DND-41 (cell line): ENCODE results near the gene CHN1.

Source experiments
- ATAC-seq: fragments of 200-7000 bp; cut with Tn5 transposase; 3 replicates; pipeline ENCODE4 v1.9.1; 2021; ENCODE audit warnings: low read depth; ENCODE audit not compliant: insufficient read depth
- DNase-seq: peaks from one replicate; pipeline ENCODE4 v3.0.0-alpha.2; 2020
- H2AFZ ChIP-seq: 2 replicates; pipeline ENCODE4 v1.6.0; 2012; ENCODE audit warnings: low read depth, low read length
- H3K27ac ChIP-seq: 2 replicates; pipeline ENCODE4 v1.5.1; 2012; ENCODE audit warnings: low read length, inconsistent platforms
- H3K27me3 ChIP-seq: fragments of 200-600 bp; sonication (generic); 2 replicates; pipeline ENCODE4 v1.6.0; 2012; ENCODE audit warnings: low read length, mild to moderate bottlenecking, inconsistent platforms; ENCODE audit not compliant: insufficient read depth, poor library complexity
- H3K36me3 ChIP-seq: 2 replicates; pipeline ENCODE4 v1.5.1; 2012; ENCODE audit warnings: low read length, inconsistent platforms; ENCODE audit not compliant: insufficient read depth
- H3K4me1 ChIP-seq: 2 replicates; pipeline ENCODE4 v1.5.1; 2012; ENCODE audit warnings: mild to moderate bottlenecking, low read length; ENCODE audit not compliant: insufficient read depth
- H3K4me2 ChIP-seq: 2 replicates; pipeline ENCODE4 v1.6.0; 2012; ENCODE audit warnings: mild to moderate bottlenecking, moderate library complexity, low read length, inconsistent platforms; ENCODE audit not compliant: insufficient read depth
- H3K4me3 ChIP-seq, 2 experiments: fragments of 200-600 bp in 1 of 2; shearing (Covaris generic) in 1 of 2; 2 replicates each; pipeline ENCODE4 v1.5.1; 2012 to 2016; ENCODE audit warnings: inconsistent platforms in 2 of 2, low read length in 2 of 2, mild to moderate bottlenecking in 2 of 2, low read depth in 1 of 2, moderate library complexity in 1 of 2
- H3K79me2 ChIP-seq: 2 replicates; pipeline ENCODE4 v1.6.0; 2012; ENCODE audit warnings: low read length, inconsistent platforms; ENCODE audit not compliant: insufficient read depth
- H3K9ac ChIP-seq: 2 replicates; pipeline ENCODE4 v1.6.0; 2012; ENCODE audit warnings: low read depth, mild to moderate bottlenecking, inconsistent platforms, low read length, moderate library complexity
- H3K9me3 ChIP-seq: 2 replicates; pipeline ENCODE4 v1.5.1; 2012; ENCODE audit warnings: low read length, moderate library complexity, mild to moderate bottlenecking, inconsistent platforms; ENCODE audit not compliant: insufficient read depth, severe bottlenecking
- H4K20me1 ChIP-seq: 2 replicates; pipeline ENCODE4 v1.6.0; 2012; ENCODE audit warnings: low read length; ENCODE audit not compliant: insufficient read depth
- CTCF ChIP-seq: IDR thresholded peaks from 2 replicates; pipeline ENCODE4 v1.5.1; 2012; ENCODE audit warnings: borderline replicate concordance, low read length, moderate library complexity, mild to moderate bottlenecking; ENCODE audit not compliant: poor library complexity, severe bottlenecking; ENCODE audit errors: extremely low read depth
- EZH2 ChIP-seq: IDR thresholded peaks from 3 replicates; pipeline ENCODE4 v1.6.1; 2012; ENCODE audit warnings: borderline replicate concordance, low read depth, mild to moderate bottlenecking, moderate library complexity, low read length, inconsistent platforms; ENCODE audit not compliant: severe bottlenecking

Gene CHN1

DNA sequence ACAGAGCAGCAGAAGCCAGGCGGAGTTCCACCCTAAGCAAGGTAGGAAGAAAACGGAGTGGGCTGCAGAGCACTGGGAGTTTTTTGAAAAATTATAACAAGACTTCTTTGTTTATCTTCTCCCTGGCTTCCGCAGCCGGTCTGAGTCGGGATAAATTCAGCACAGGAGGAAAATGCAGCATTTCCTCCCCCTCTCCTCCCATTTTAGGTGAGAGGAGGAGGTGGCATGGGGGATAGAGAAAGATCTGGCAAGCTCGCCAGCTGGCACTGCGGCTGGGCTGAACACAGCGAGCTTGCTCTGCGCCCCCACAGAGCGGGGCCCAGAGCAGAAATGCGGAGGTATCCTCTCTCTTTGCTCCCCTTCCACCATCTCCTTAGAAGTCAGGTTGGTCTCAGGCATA lies 223.2 kb downstream of the CHN1 start:
- ATAC-seq = no peak

GRCh38 chr2:174781298-174781697 lies 223.9 kb downstream of the CHN1 start:
- H3K4me1 ChIP-seq = peaks cover 21% of the 10 kb centered on the region
- DNase-seq (no peak), ATAC-seq (no peak)
- no peak overlapping the region for H3K4me3 ChIP-seq
- no peaks in the 10 kb centered on the region for H3K9me3 ChIP-seq
- H4K20me1 ChIP-seq = no peaks in the 10 kb centered on the region
- H3K4me2 ChIP-seq = no peak overlapping the region
- peaks cover 4% of the 10 kb centered on the region for H3K27me3 ChIP-seq
- H3K27ac ChIP-seq = no peak overlapping the region
- H2AFZ ChIP-seq = no peak overlapping the region
- no peak for TF ChIP-seq EZH2
- TF ChIP-seq CTCF = no peak
- no peak overlapping the region for H3K9ac ChIP-seq
- H3K79me2 ChIP-seq = no peaks in the 10 kb centered on the region
- H3K36me3 ChIP-seq = no peaks in the 10 kb centered on the region

More for the DNA sequence above, 223.2 kb downstream of the CHN1 start:
- Histone ChIP-seq H3K9me3 (no peaks in the 10 kb centered on the region), H3K27ac (no peak overlapping the region), H3K4me2 (no peak overlapping the region), H3K4me1 (peaks cover 21% of the 10 kb centered on the region), H3K4me3 (no peak overlapping the region), H2AFZ (no peak overlapping the region), H3K27me3 (peaks cover 4% of the 10 kb centered on the region), H4K20me1 (no peaks in the 10 kb centered on the region), H3K79me2 (no peaks in the 10 kb centered on the region), H3K9ac (no peak overlapping the region), H3K36me3 (no peaks in the 10 kb centered on the region)
- TF ChIP-seq CTCF (no peak), EZH2 (no peak)
- DNase-seq = no peak

- Histone ChIP-seq H3K9me3 (no peaks in the 10 kb centered on the region), H4K20me1 (no peaks in the 10 kb centered on the region), H3K4me3 (no peak overlapping the region), H3K4me2 (no peak overlapping the region), H3K27me3 (peaks cover 4% of the 10 kb centered on the region), H2AFZ (no peak overlapping the region), H3K4me1 (peaks cover 21% of the 10 kb centered on the region), H3K9ac (no peak overlapping the region), H3K27ac (no peak overlapping the region), H3K36me3 (no peaks in the 10 kb centered on the region), H3K79me2 (no peaks in the 10 kb centered on the region)
- TF ChIP-seq EZH2 = no peak
- TF ChIP-seq CTCF = no peak
- ATAC-seq (no peak), DNase-seq (no peak)
These were observed 224.3 kb downstream of the CHN1 start for GRCh38 chr2:174780856-174781255.
